GM19099 (cell line): Measurements from ENCODE around the gene TIMP1.

Experiments
- POLR2A ChIP-seq: IDR thresholded peaks from 3 replicates; pipeline ENCODE4 v1.6.1; 2011; ENCODE audit warnings: low read depth; ENCODE audit not compliant: insufficient read length; ENCODE audit errors: extremely low read depth

Gene TIMP1

GRCh38 chrX:47586043-47586787 lies 4.0 kb downstream of the TIMP1 start:
- TF ChIP-seq POLR2A, result no peak

- TF ChIP-seq POLR2A, result no peak
Observed at GRCh38 chrX:47587091-47587891, 5.1 kb downstream of the TIMP1 start.

- TF ChIP-seq POLR2A, result no peak
Observed at GRCh38 chrX:47587906-47588735, 5.9 kb downstream of the TIMP1 start.

- TF ChIP-seq POLR2A, result no peak
Observed at GRCh38 chrX:47590984-47591383, 8.7 kb downstream of the TIMP1 start.

- TF ChIP-seq POLR2A, result no peak
Observed at GRCh38 chrX:47593522-47593921, 11.3 kb downstream of the TIMP1 start.

GRCh38 chrX:47595716-47596251 lies 13.5 kb downstream of the TIMP1 start:
- TF ChIP-seq POLR2A, result no peak

GRCh38 chrX:47596256-47596655 lies 14.0 kb downstream of the TIMP1 start:
- no peak for TF ChIP-seq POLR2A

- no peak for TF ChIP-seq POLR2A
Observed at GRCh38 chrX:47597222-47597621, 15.0 kb downstream of the TIMP1 start.

GRCh38 chrX:47605024-47605423 lies 22.8 kb downstream of the TIMP1 start:
- no peak for TF ChIP-seq POLR2A

GRCh38 chrX:47607091-47607490 lies 24.9 kb downstream of the TIMP1 start:
- no peak for TF ChIP-seq POLR2A

- no peak for TF ChIP-seq POLR2A
Observed at GRCh38 chrX:47608130-47608810, 26.0 kb downstream of the TIMP1 start.

- TF ChIP-seq POLR2A, result no peak
Observed at GRCh38 chrX:47610511-47610910, 28.3 kb downstream of the TIMP1 start.

GRCh38 chrX:47611489-47611888 lies 29.3 kb downstream of the TIMP1 start:
- TF ChIP-seq POLR2A, result no peak

- no peak for TF ChIP-seq POLR2A
Observed at GRCh38 chrX:47611926-47612325, 29.7 kb downstream of the TIMP1 start.

GRCh38 chrX:47612418-47612817 lies 30.2 kb downstream of the TIMP1 start:
- TF ChIP-seq POLR2A, result no peak

GRCh38 chrX:47613082-47613481 lies 30.8 kb downstream of the TIMP1 start:
- no peak for TF ChIP-seq POLR2A
